Measurements from ENCODE around the gene GALNTL6.

The GALNTL6 gene

GRCh38 chr4:172232966-172233365 is 419.8 kb downstream of the GALNTL6 start:
- Histone ChIP-seq H3K4me3 (ENCODE audit: low read depth, low read length) (no peak overlapping the region), H3K9ac (ENCODE audit: low read depth, low read length) (no peak overlapping the region), H3K4me1 (ENCODE audit: control insufficient read depth, insufficient read depth, low read length) (no peaks in the 10 kb centered on the region), H3K27me3 (ENCODE audit: control insufficient read depth, insufficient read depth, low read length) (no peaks in the 10 kb centered on the region), H3K36me3 (ENCODE audit: control insufficient read depth, insufficient read depth, low read length) (no peaks in the 10 kb centered on the region), H3K9me3 (ENCODE audit: control insufficient read depth, insufficient read depth, low read length) (no peaks in the 10 kb centered on the region)

- H3K4me3 ChIP-seq (ENCODE audit: low read depth, low read length): no peak overlapping the region
- no peaks in the 10 kb centered on the region for H3K9me3 ChIP-seq (ENCODE audit: control insufficient read depth, insufficient read depth, low read length)
Measured at GRCh38 chr4:172243551-172243950, 430.3 kb downstream of the GALNTL6 start.

GRCh38 chr4:172245516-172245915 is 432.3 kb downstream of the GALNTL6 start:
- H3K9me3 ChIP-seq (ENCODE audit: control insufficient read depth, insufficient read depth, low read length): no peaks in the 10 kb centered on the region
- no peak overlapping the region for H3K9ac ChIP-seq (ENCODE audit: low read depth, low read length)
- H3K4me1 ChIP-seq (ENCODE audit: control insufficient read depth, insufficient read depth, low read length): no peaks in the 10 kb centered on the region
- no peaks in the 10 kb centered on the region for H3K36me3 ChIP-seq (ENCODE audit: control insufficient read depth, insufficient read depth, low read length)
- no peak overlapping the region for H3K4me3 ChIP-seq (ENCODE audit: low read depth, low read length)
- H3K27me3 ChIP-seq (ENCODE audit: control insufficient read depth, insufficient read depth, low read length): no peaks in the 10 kb centered on the region

More at GRCh38 chr4:172243551-172243950, 430.3 kb downstream of the GALNTL6 start:
- Histone ChIP-seq H3K4me1 (ENCODE audit: control insufficient read depth, insufficient read depth, low read length) (no peaks in the 10 kb centered on the region), H3K27me3 (ENCODE audit: control insufficient read depth, insufficient read depth, low read length) (no peaks in the 10 kb centered on the region), H3K36me3 (ENCODE audit: control insufficient read depth, insufficient read depth, low read length) (no peaks in the 10 kb centered on the region), H3K9ac (ENCODE audit: low read depth, low read length) (no peak overlapping the region)

- Histone ChIP-seq H3K4me3 (ENCODE audit: low read depth, low read length) (no peak overlapping the region), H3K4me1 (ENCODE audit: control insufficient read depth, insufficient read depth, low read length) (no peaks in the 10 kb centered on the region), H3K9ac (ENCODE audit: low read depth, low read length) (no peak overlapping the region), H3K27me3 (ENCODE audit: control insufficient read depth, insufficient read depth, low read length) (no peaks in the 10 kb centered on the region), H3K9me3 (ENCODE audit: control insufficient read depth, insufficient read depth, low read length) (no peaks in the 10 kb centered on the region), H3K36me3 (ENCODE audit: control insufficient read depth, insufficient read depth, low read length) (no peaks in the 10 kb centered on the region)
Measured at GRCh38 chr4:172253409-172253808, 440.2 kb downstream of the GALNTL6 start.

- no peak overlapping the region for H3K4me3 ChIP-seq (ENCODE audit: low read depth, low read length)
- H3K36me3 ChIP-seq (ENCODE audit: control insufficient read depth, insufficient read depth, low read length): no peaks in the 10 kb centered on the region
- H3K4me1 ChIP-seq (ENCODE audit: control insufficient read depth, insufficient read depth, low read length): no peaks in the 10 kb centered on the region
- no peaks in the 10 kb centered on the region for H3K9me3 ChIP-seq (ENCODE audit: control insufficient read depth, insufficient read depth, low read length)
- H3K9ac ChIP-seq (ENCODE audit: low read depth, low read length): no peak overlapping the region
- H3K27me3 ChIP-seq (ENCODE audit: control insufficient read depth, insufficient read depth, low read length): no peaks in the 10 kb centered on the region
Measured at GRCh38 chr4:172256820-172257219, 443.6 kb downstream of the GALNTL6 start.

GRCh38 chr4:172270397-172270796 is 457.2 kb downstream of the GALNTL6 start:
- no peak overlapping the region for H3K9ac ChIP-seq (ENCODE audit: low read depth, low read length)
- no peaks in the 10 kb centered on the region for H3K36me3 ChIP-seq (ENCODE audit: control insufficient read depth, insufficient read depth, low read length)
- no peaks in the 10 kb centered on the region for H3K27me3 ChIP-seq (ENCODE audit: control insufficient read depth, insufficient read depth, low read length)
- H3K9me3 ChIP-seq (ENCODE audit: control insufficient read depth, insufficient read depth, low read length): no peaks in the 10 kb centered on the region
- no peaks in the 10 kb centered on the region for H3K4me1 ChIP-seq (ENCODE audit: control insufficient read depth, insufficient read depth, low read length)
- no peak overlapping the region for H3K4me3 ChIP-seq (ENCODE audit: low read depth, low read length)

- H3K4me1 ChIP-seq (ENCODE audit: control insufficient read depth, insufficient read depth, low read length): no peaks in the 10 kb centered on the region
- no peak overlapping the region for H3K9ac ChIP-seq (ENCODE audit: low read depth, low read length)
- no peaks in the 10 kb centered on the region for H3K9me3 ChIP-seq (ENCODE audit: control insufficient read depth, insufficient read depth, low read length)
- H3K36me3 ChIP-seq (ENCODE audit: control insufficient read depth, insufficient read depth, low read length): no peaks in the 10 kb centered on the region
- no peak overlapping the region for H3K4me3 ChIP-seq (ENCODE audit: low read depth, low read length)
- no peaks in the 10 kb centered on the region for H3K27me3 ChIP-seq (ENCODE audit: control insufficient read depth, insufficient read depth, low read length)
Measured at GRCh38 chr4:172287117-172287516, 473.9 kb downstream of the GALNTL6 start.

- no peaks in the 10 kb centered on the region for H3K9me3 ChIP-seq (ENCODE audit: control insufficient read depth, insufficient read depth, low read length)
- no peaks in the 10 kb centered on the region for H3K27me3 ChIP-seq (ENCODE audit: control insufficient read depth, insufficient read depth, low read length)
- no peak overlapping the region for H3K9ac ChIP-seq (ENCODE audit: low read depth, low read length)
- no peak overlapping the region for H3K4me3 ChIP-seq (ENCODE audit: low read depth, low read length)
- no peaks in the 10 kb centered on the region for H3K4me1 ChIP-seq (ENCODE audit: control insufficient read depth, insufficient read depth, low read length)
- H3K36me3 ChIP-seq (ENCODE audit: control insufficient read depth, insufficient read depth, low read length): no peaks in the 10 kb centered on the region
Measured at GRCh38 chr4:172305698-172306097, 492.5 kb downstream of the GALNTL6 start.

- Histone ChIP-seq H3K27me3 (ENCODE audit: control insufficient read depth, insufficient read depth, low read length) (no peaks in the 10 kb centered on the region), H3K4me1 (ENCODE audit: control insufficient read depth, insufficient read depth, low read length) (no peaks in the 10 kb centered on the region)
Measured at GRCh38 chr4:172308078-172308477, 494.9 kb downstream of the GALNTL6 start.

GRCh38 chr4:172311682-172312081 is 498.5 kb downstream of the GALNTL6 start:
- H3K9me3 ChIP-seq (ENCODE audit: control insufficient read depth, insufficient read depth, low read length): no peaks in the 10 kb centered on the region
- no peak overlapping the region for H3K9ac ChIP-seq (ENCODE audit: low read depth, low read length)
- no peak overlapping the region for H3K4me3 ChIP-seq (ENCODE audit: low read depth, low read length)
- H3K36me3 ChIP-seq (ENCODE audit: control insufficient read depth, insufficient read depth, low read length): no peaks in the 10 kb centered on the region
- no peaks in the 10 kb centered on the region for H3K27me3 ChIP-seq (ENCODE audit: control insufficient read depth, insufficient read depth, low read length)
- no peaks in the 10 kb centered on the region for H3K4me1 ChIP-seq (ENCODE audit: control insufficient read depth, insufficient read depth, low read length)

More at GRCh38 chr4:172308078-172308477, 494.9 kb downstream of the GALNTL6 start:
- Histone ChIP-seq H3K9ac (ENCODE audit: low read depth, low read length) (no peak overlapping the region), H3K9me3 (ENCODE audit: control insufficient read depth, insufficient read depth, low read length) (no peaks in the 10 kb centered on the region), H3K36me3 (ENCODE audit: control insufficient read depth, insufficient read depth, low read length) (no peaks in the 10 kb centered on the region), H3K4me3 (ENCODE audit: low read depth, low read length) (no peak overlapping the region)

- H3K27me3 ChIP-seq (ENCODE audit: control insufficient read depth, insufficient read depth, low read length): no peaks in the 10 kb centered on the region
- no peaks in the 10 kb centered on the region for H3K36me3 ChIP-seq (ENCODE audit: control insufficient read depth, insufficient read depth, low read length)
- no peak overlapping the region for H3K9ac ChIP-seq (ENCODE audit: low read depth, low read length)
- no peaks in the 10 kb centered on the region for H3K4me1 ChIP-seq (ENCODE audit: control insufficient read depth, insufficient read depth, low read length)
- no peaks in the 10 kb centered on the region for H3K9me3 ChIP-seq (ENCODE audit: control insufficient read depth, insufficient read depth, low read length)
- no peak overlapping the region for H3K4me3 ChIP-seq (ENCODE audit: low read depth, low read length)
Measured at GRCh38 chr4:172323288-172323687, 510.1 kb downstream of the GALNTL6 start.

- no peak overlapping the region for H3K9ac ChIP-seq (ENCODE audit: low read depth, low read length)
- no peaks in the 10 kb centered on the region for H3K36me3 ChIP-seq (ENCODE audit: control insufficient read depth, insufficient read depth, low read length)
- no peaks in the 10 kb centered on the region for H3K4me1 ChIP-seq (ENCODE audit: control insufficient read depth, insufficient read depth, low read length)
- H3K4me3 ChIP-seq (ENCODE audit: low read depth, low read length): no peak overlapping the region
- H3K9me3 ChIP-seq (ENCODE audit: control insufficient read depth, insufficient read depth, low read length): no peaks in the 10 kb centered on the region
- H3K27me3 ChIP-seq (ENCODE audit: control insufficient read depth, insufficient read depth, low read length): no peaks in the 10 kb centered on the region
Measured at GRCh38 chr4:172344308-172344938, 531.2 kb downstream of the GALNTL6 start.

Data from iPS-15b (cell line).